CD14-positive monocyte (primary cell): ENCODE results near the gene GRB7. TPM values are rescaled to one million over a fixed set of nuclear protein-coding genes. Genes with fewer than 3 reads are reported as not detected.

ENCODE experiments used
- DNase-seq, 3 donors: peaks; one replicate each; pipeline ENCODE4 v3.0.0-alpha.2; 2011 to 2022
- H2AFZ ChIP-seq: 2 replicates; pipeline ENCODE4 v1.6.0; 2012; ENCODE audit warnings: mild to moderate bottlenecking, low read depth, low read length, inconsistent platforms; ENCODE audit not compliant: insufficient read depth, poor library complexity, severe bottlenecking
- H3K27ac ChIP-seq, 2 donors: 1 replicate in 1 of 2; 2 replicates in 1 of 2; pipeline ENCODE4 v1.5.1; 2012 to 2013; ENCODE audit warnings: low read length in 2 of 2, control low read depth in 1 of 2, inconsistent platforms in 1 of 2, low read depth in 1 of 2, mild to moderate bottlenecking in 1 of 2
- H3K27me3 ChIP-seq, 2 donors: one replicate each; pipeline versions ENCODE4 v1.6.0 to v1.6.1; 2011 to 2013; ENCODE audit warnings: low read length in 2 of 2; ENCODE audit not compliant: control insufficient read depth in 2 of 2, insufficient read depth in 2 of 2
- H3K36me3 ChIP-seq, 2 donors: replicated peaks in 1 of 2; 1 replicate in 1 of 2; 2 replicates in 1 of 2; pipeline versions ENCODE4 v1.5.1 to v1.6.1; 2012 to 2013; ENCODE audit warnings: low read length in 2 of 2, control low read depth in 1 of 2, inconsistent platforms in 1 of 2, mild to moderate bottlenecking in 1 of 2; ENCODE audit not compliant: insufficient read depth in 2 of 2, control insufficient read depth in 1 of 2
- H3K4me1 ChIP-seq, 2 donors: 1 replicate in 1 of 2; 2 replicates in 1 of 2; pipeline versions ENCODE4 v1.5.1 to v1.6.1; 2012 to 2013; ENCODE audit warnings: low read length in 2 of 2, control low read depth in 1 of 2, inconsistent platforms in 1 of 2, mild to moderate bottlenecking in 1 of 2, moderate library complexity in 1 of 2; ENCODE audit not compliant: insufficient read depth in 2 of 2, control insufficient read depth in 1 of 2
- H3K4me2 ChIP-seq: replicated peaks from 2 replicates; pipeline ENCODE3; 2012; ENCODE audit warnings: low read length, moderate library complexity, mild to moderate bottlenecking; ENCODE audit not compliant: poor library complexity, severe bottlenecking; ENCODE audit errors: extremely low read depth
- H3K4me3 ChIP-seq, 3 experiments: fragments of 200-600 bp in 1 of 3; sonication (generic) in 1 of 3; replicated peaks in 1 of 3; 1 replicate in 2 of 3; 2 replicates in 1 of 3; pipeline ENCODE4 v1.5.1; 2011 to 2013; ENCODE audit warnings: low read length in 3 of 3, mild to moderate bottlenecking in 3 of 3, control low read depth in 2 of 3, low read depth in 2 of 3, inconsistent platforms in 1 of 3, moderate library complexity in 1 of 3
- H3K79me2 ChIP-seq: 2 replicates; pipeline ENCODE4 v1.6.0; 2012; ENCODE audit warnings: mild to moderate bottlenecking, control low read depth, inconsistent platforms, low read length, moderate library complexity; ENCODE audit not compliant: insufficient read depth
- H3K9ac ChIP-seq: 2 replicates; pipeline ENCODE4 v1.6.0; 2017; ENCODE audit warnings: low read length, mild to moderate bottlenecking; ENCODE audit not compliant: insufficient read depth, poor library complexity, severe bottlenecking
- H3K9me3 ChIP-seq, 2 donors: replicated peaks in 1 of 2; 1 replicate in 1 of 2; 2 replicates in 1 of 2; pipeline versions ENCODE4 v1.5.1 to v1.6.1; 2012 to 2013; ENCODE audit warnings: low read length in 2 of 2, control low read depth in 1 of 2; ENCODE audit not compliant: control insufficient read depth in 1 of 2, insufficient read depth in 1 of 2
- H4K20me1 ChIP-seq: 2 replicates; pipeline ENCODE4 v1.6.0; 2012; ENCODE audit warnings: mild to moderate bottlenecking, low read length, control low read depth, moderate library complexity; ENCODE audit not compliant: insufficient read depth
- H3K27ac Mint-ChIP-seq, 7 donors: one replicate each; pipeline ENCODE4 v1.8.0; 2020; ENCODE audit warnings: mild to moderate bottlenecking in 7 of 7, mixed read lengths in 7 of 7, moderate library complexity in 6 of 7, inconsistent platforms in 2 of 7
- H3K27me3 Mint-ChIP-seq, 3 donors: one replicate each; pipeline ENCODE4 v1.8.0; 2021 to 2022; ENCODE audit warnings: low read depth in 3 of 3, mild to moderate bottlenecking in 3 of 3, mixed read lengths in 3 of 3, moderate library complexity in 3 of 3, inconsistent platforms in 1 of 3
- H3K36me3 Mint-ChIP-seq, 2 donors: one replicate each; pipeline ENCODE4 v1.8.0; 2020; ENCODE audit warnings: mixed read lengths in 2 of 2, inconsistent platforms in 1 of 2, mild to moderate bottlenecking in 1 of 2
- H3K4me1 Mint-ChIP-seq: one replicate; pipeline ENCODE4 v1.8.0; 2020; ENCODE audit warnings: mild to moderate bottlenecking, mixed read lengths
- H3K4me3 Mint-ChIP-seq, 2 donors: one replicate each; pipeline ENCODE4 v1.8.0; 2020; ENCODE audit warnings: mild to moderate bottlenecking in 2 of 2, mixed read lengths in 2 of 2, moderate library complexity in 1 of 2
- H3K9me3 Mint-ChIP-seq, 7 donors: one replicate each; pipeline ENCODE4 v1.8.0; 2020 to 2022; ENCODE audit warnings: mixed read lengths in 7 of 7, mild to moderate bottlenecking in 6 of 7, moderate library complexity in 6 of 7, inconsistent platforms in 2 of 7
- CTCF ChIP-seq: fragments of 200-600 bp; IDR thresholded peaks from one replicate; pipeline ENCODE4 v1.8.0; 2022; ENCODE audit warnings: antibody characterized with exemption, mild to moderate bottlenecking
- WGBS: methylation state at CpG from one replicate; pipeline ENCODE4 v1.1.5; 2013; ENCODE audit warnings: missing lambda C conversion rate; ENCODE audit not compliant: insufficient coverage; 5-methylcytosine and 5-hydroxymethylcytosine counted together
- intact Hi-C, 2 donors: fragments of 100-400 bp; cut with micrococcal nuclease; formaldehyde crosslinking; loops; one replicate each; pipeline versions ENCODE4 v1.15.0 to v1.15.1; 2023
- polyA plus RNA-seq, 3 donors: library from polyadenylated mRNA; depleted of rRNA in 1 of 3; unstranded in 2 of 3; stranded (reverse) in 1 of 3; fragments of 300-500 nt in 2 of 3; fragments of >200 nt in 1 of 3; fragmentation: Illumina TruSeq in 2 of 3; gene quantifications; 1 replicate in 2 of 3; 2 replicates in 1 of 3; pipeline ENCODE4 v1.2.3, GENCODE V29; 2012 to 2021

The GRB7 gene
- polyA plus RNA-seq, 3 donors: not detected

GRCh38 chr17:39729280-39729851, 8.4 kb upstream of the GRB7 start:
- Mint-ChIP-seq H3K4me3 (peak overlapping the region; percentile 79 to 90), H3K9me3 (no peaks in the 10 kb centered on the region), H3K27me3 (peaks cover 11 to 13% (median 12%) of the 10 kb centered on the region in 3 donors), H3K27ac (peak overlapping the region; percentile 68 to 94 (median 89)), H3K4me1 (peaks cover 9% of the 10 kb centered on the region), H3K36me3 (peaks cover 26 to 38% of the 10 kb centered on the region in 2 donors)
- WGBS: 96% methylated on average over 3 of the region's 6 CpGs
- H3K79me2 ChIP-seq: peaks cover 9% of the 10 kb centered on the region
- no peak for TF ChIP-seq CTCF
- no peak for DNase-seq
- H3K4me1 ChIP-seq: peaks cover 9 to 13% of the 10 kb centered on the region in 2 donors
- no peaks in the 10 kb centered on the region for H3K9me3 ChIP-seq
- peak overlapping the region; percentile 89 for H3K9ac ChIP-seq
- intact Hi-C loops: loop anchor here in 1 of 2 donors (5.0 kb wide), 1 partner anchor 42 kb away; the partner anchor contains the start of gene PGAP3
- peaks cover 19 to 31% of the 10 kb centered on the region in 2 donors for H3K36me3 ChIP-seq
- H3K4me3 ChIP-seq: peak overlapping the region in 2 of 3 experiments; percentile 86 to 95
- peak overlapping the region; percentile 93 for H3K4me2 ChIP-seq
- peak overlapping the region in 1 of 2 donors; percentile 96 for H3K27ac ChIP-seq
- peak overlapping the region; percentile 90 for H2AFZ ChIP-seq
- H3K27me3 ChIP-seq: peaks cover 0 to 5% of the 10 kb centered on the region in 2 donors
- H4K20me1 ChIP-seq: no peaks in the 10 kb centered on the region

GRCh38 chr17:39730095-39730921, 7.4 kb upstream of the GRB7 start, which contains the start of gene MIEN1:
TSS of gene MIEN1 (minus strand) at chr17:39730532. CDS start at chr17:39730495, 37 bp downstream.
- H3K4me1 Mint-ChIP-seq: peaks cover 9% of the 10 kb centered on the region
- Histone ChIP-seq H3K27ac (peak within 1 kb of the TSS; percentile 48 to 96), H4K20me1 (no peaks in the 10 kb centered on the region), H3K9ac (peak within 1 kb of the TSS; percentile 89), H3K79me2 (peaks cover 9% of the 10 kb centered on the region), H3K36me3 (peaks cover 19 to 31% of the 10 kb centered on the region in 2 donors), H2AFZ (peak within 1 kb of the TSS; percentile 90), H3K9me3 (no peaks in the 10 kb centered on the region), H3K4me3 (peak within 1 kb of the TSS; percentile 69 to 95 (median 86)), H3K4me2 (peak within 1 kb of the TSS; percentile 93), H3K4me1 (peaks cover 9 to 13% of the 10 kb centered on the region in 2 donors), H3K27me3 (peaks cover 0 to 5% of the 10 kb centered on the region in 2 donors)
- intact Hi-C loops: loop anchor here (2.0 to 5.0 kb wide), 3 partner anchors 18 to 108 kb away; partner anchors contain the start of gene STARD3 (in 1 of the 2)
- WGBS: under 1% methylated on average over 59 of the region's 65 CpGs
- H3K27me3 Mint-ChIP-seq: peaks cover 11 to 19% (median 17%) of the 10 kb centered on the region in 3 donors
- H3K9me3 Mint-ChIP-seq: no peaks in the 10 kb centered on the region
- DNase-seq: peak; percentile 83 to 88 (median 84)
- TF ChIP-seq CTCF: peak; percentile 97
- H3K4me3 Mint-ChIP-seq: peak within 1 kb of the TSS; percentile 84 to 90
- peaks cover 26 to 33% of the 10 kb centered on the region in 2 donors for H3K36me3 Mint-ChIP-seq
- H3K27ac Mint-ChIP-seq: peak within 1 kb of the TSS; percentile 87 to 94 (median 91)
